Vagina (tissue), 2 donors: ENCODE measurements around the gene NAP1L5.
A peak's percentile ranks its signal among the peaks of the same experiment; 100 is the strongest.

ENCODE experiments used
- POLR2A ChIP-seq, 2 donors: fragments of 450-650 bp; IDR thresholded peaks; one replicate each; pipeline ENCODE4 v1.6.1; 2017; ENCODE audit warnings: antibody characterized with exemption in 2 of 2, mild to moderate bottlenecking in 2 of 2, moderate library complexity in 2 of 2
- TF ChIP-seq, protein P1 (sequence below), 3 experiments: fragments of 450-650 bp in 2 of 3; fragments of 200-600 bp in 1 of 3; sonication (generic) in 1 of 3; IDR thresholded peaks; one replicate each; pipeline ENCODE4 v1.5.1; 2017 to 2019; ENCODE audit warnings: antibody characterized with exemption in 3 of 3, mild to moderate bottlenecking in 2 of 3, moderate library complexity in 2 of 3

DNA sequence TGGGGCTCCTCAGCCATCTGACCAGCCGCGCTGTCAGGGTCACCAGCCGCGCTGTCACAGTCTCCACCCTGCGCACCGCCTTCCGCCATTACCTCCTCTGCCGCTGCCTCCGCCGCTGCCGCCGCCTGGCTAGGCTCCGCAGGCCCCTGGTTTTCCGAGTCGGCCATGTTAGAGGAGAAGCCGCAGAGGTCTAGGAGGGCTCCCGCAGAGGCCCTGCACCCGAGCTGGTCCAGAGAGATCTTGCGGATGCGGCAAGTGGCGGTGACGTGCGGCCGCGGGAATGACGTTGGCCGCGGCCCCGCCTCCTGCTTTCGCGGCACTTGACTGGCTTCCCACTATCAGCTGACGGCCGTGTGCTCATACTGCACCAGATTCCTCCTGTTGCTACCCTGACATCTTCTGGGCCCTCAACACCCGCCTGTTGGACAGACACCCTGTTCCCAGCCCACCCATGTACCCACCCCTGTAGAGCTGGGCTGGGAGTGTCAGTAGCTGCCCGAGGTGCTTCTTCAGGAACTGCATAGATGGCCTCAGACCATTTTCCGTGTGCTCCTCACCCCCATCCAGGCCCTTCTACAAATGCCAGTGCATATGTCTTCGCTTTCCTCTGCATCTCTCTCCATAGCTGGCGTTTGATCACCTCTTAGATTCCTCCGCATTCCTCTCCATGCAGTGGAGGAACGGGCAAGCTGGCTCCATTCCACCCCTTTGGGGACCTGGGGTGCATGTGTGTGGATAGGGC lies at the start of gene NAP1L5:
- TF ChIP-seq, protein P1, sequence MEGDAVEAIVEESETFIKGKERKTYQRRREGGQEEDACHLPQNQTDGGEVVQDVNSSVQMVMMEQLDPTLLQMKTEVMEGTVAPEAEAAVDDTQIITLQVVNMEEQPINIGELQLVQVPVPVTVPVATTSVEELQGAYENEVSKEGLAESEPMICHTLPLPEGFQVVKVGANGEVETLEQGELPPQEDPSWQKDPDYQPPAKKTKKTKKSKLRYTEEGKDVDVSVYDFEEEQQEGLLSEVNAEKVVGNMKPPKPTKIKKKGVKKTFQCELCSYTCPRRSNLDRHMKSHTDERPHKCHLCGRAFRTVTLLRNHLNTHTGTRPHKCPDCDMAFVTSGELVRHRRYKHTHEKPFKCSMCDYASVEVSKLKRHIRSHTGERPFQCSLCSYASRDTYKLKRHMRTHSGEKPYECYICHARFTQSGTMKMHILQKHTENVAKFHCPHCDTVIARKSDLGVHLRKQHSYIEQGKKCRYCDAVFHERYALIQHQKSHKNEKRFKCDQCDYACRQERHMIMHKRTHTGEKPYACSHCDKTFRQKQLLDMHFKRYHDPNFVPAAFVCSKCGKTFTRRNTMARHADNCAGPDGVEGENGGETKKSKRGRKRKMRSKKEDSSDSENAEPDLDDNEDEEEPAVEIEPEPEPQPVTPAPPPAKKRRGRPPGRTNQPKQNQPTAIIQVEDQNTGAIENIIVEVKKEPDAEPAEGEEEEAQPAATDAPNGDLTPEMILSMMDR (IDR thresholded peaks at IDR 0.05): no peak
- peak in 1 of 2 donors; percentile 42 for TF ChIP-seq POLR2A (IDR thresholded peaks at IDR 0.05)
